ENCODE results near the gene PHOSPHO1.

PHOSPHO1 gene

DNA sequence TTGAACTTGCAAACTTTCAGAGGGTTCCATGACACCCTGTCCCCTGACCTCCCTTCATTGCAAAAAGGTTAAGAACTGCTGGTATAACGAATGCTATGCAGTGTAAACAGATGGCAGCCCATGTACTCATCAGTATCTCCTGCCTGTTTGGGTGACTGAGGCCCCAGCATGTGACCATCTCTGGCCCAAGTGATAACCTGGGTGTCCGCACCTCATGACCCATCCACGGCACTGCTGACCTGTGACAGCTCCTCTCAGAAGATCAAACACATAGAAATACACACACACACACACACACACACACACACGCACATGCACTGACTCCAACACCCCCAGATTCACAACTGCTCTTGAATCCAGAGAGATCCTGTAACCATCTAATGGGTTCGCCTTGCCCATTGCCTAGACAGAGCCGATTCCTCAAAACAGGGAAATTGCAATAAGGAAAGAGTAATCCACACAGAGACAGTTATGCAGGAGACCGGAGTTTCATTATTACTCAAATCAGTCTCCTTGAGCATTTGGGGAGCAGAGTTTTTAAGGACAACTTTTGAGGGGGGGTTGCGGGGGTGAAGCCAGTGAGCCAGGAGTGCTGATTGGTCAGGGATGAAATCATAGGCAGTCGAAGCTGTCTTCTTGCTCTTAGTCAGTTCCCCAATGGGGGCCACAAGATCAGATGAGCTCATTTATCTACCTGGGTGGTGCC, 11.3 kb upstream of the PHOSPHO1 start:
- no peak for DNase-seq

DNA sequence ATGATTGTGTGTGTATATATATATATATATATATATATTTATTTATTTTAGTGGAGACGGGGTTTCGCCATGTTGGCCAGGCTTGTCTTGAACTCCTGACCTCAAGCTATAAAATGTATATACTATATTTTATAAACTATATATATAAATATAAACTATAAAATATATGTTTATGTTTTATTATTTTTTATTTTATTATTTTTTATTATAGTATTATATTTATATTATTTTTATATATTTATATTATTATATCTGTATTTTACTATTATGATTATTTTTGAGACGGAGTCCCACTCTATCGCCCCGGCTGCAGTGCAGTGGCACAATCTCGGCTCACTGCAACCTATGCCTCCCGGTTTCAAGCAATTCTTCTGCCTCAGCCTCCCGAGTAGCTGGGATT, 10.5 kb upstream of the PHOSPHO1 start:
- DNase-seq: no peak

- no peak for DNase-seq
Observed at GRCh38 chr17:49240619-49241018, 10.0 kb upstream of the PHOSPHO1 start.

- DNase-seq: no peak
Observed at GRCh38 chr17:49239963-49240362, 9.4 kb upstream of the PHOSPHO1 start.

DNA sequence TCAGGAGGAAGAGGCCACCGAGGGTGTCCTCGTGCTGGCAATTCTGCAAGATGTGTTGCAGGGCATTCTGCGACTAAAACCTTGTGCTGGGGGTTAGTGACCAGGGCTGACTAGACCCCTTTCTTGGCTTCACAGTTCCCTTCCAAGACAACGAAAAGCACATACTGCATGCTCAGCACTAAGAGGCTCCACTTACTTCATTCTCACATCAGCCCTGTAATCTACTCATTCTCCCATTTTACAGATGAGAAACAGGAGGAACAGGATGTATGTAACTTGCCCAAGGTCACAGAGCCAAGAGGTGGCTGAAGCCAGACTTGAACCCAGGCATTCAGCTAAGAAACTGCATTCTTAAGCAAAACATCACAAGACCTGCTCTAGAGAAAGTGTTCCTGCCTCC, 5.3 kb upstream of the PHOSPHO1 start:
- DNase-seq: no peak

- no peak for DNase-seq
Observed at GRCh38 chr17:49234509-49235080, 4.0 kb upstream of the PHOSPHO1 start.

DNA sequence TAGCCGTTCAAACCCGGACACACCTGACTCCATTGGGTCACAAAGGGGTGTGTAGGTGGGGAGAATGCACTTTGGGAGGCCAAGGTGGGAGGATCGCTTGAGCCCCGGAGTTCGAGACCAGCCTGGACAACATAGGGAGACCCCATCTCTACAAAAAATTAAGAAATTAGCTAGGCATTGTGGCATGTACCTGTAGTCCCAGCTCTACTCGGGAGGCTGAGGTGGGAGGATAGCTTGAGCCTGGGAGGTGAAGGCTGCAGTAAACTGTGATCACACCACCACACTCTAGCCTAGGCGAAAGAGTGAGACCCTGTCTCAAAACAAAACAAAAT, 942 bp upstream of the PHOSPHO1 start:
- DNase-seq: no peak

DNA sequence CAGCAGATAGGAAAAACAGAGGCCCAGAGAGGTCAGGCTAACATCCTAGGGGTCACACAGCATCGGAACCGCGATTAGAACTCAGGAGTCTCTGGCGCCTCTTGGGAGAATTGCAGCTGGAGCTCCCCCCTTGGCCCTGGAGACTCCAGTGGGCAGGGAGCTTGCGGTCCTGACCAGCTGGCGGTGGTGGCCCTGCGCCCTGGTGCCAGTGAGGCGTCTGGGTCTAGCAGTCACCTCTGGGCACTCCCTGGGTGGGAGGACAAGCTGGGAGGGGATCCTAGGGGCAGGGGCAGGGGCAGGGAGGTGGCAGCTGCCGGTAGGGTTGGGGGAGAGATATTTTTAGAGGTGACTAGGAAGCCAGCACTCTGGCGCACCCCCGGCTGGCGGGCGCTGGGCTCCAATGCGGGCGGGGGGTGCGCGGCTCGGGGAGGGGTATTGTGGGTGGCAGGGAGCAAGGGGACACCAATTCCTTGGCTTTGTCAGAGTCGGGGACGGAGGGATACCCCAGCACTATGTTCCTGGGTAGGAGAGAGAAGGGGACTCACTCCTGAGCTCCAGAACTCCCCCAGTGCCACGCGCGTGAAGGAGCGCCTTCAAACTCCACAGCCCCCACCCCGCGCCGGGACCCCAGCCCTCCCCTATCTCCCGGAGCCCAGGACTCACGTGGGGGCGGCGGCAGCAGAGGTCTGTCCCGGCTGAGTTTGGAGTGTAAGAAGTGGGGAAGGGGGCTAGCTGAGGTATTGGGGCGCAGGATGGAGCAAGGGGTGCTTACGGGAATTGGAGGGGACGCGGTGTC, 584 bp downstream of the PHOSPHO1 start:
- DNase-seq: no peak

GRCh38 chr17:49229076-49229804, 1.3 kb downstream of the PHOSPHO1 start:
- no peak for DNase-seq

- peak; percentile 59 to 65 for DNase-seq
Observed at GRCh38 chr17:49227436-49228261, 2.9 kb downstream of the PHOSPHO1 start.

GRCh38 chr17:49226771-49227435, 3.7 kb downstream of the PHOSPHO1 start:
- DNase-seq: no peak

DNA sequence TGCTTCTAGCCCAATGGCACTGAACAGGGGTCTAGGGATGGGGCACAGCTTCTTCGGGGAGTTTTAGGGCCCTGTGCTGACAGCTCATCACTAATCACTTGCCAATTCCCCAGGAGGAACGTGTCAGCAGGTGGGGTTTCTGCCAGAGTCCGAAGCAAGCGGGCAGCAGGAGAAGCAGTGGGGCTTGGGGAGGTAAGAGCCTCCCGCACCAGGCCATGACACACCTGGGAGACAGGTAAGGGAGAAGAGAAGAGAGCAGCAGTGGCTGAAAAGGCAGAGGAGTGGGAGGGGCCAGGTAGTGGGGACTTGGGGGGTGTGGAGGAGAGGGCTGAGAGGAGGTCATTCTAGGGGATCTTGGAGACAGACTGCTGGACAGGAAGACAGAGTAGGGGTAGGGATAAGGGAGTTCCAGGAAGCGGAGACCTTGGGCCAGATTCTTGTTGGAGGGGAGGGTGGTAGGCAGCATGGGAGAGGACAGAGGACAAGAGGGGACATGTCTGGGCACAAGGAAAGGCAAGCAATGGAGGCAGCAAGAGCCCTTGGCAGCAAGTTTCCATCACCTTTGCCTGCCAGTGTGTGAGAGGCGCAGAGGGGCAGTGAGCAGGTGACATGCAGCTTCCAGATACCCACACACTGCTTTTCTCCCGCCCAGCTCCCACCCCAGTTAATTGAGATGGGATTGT, 4.9 kb downstream of the PHOSPHO1 start:
- DNase-seq: no peak

GRCh38 chr17:49224997-49225337, 5.6 kb downstream of the PHOSPHO1 start:
- DNase-seq: no peak

GRCh38 chr17:49224198-49224996, 6.2 kb downstream of the PHOSPHO1 start:
- peak; percentile 25 to 58 for DNase-seq

- peak; percentile 32 to 33 for DNase-seq
Observed at GRCh38 chr17:49223517-49224197, 6.9 kb downstream of the PHOSPHO1 start.

DNA sequence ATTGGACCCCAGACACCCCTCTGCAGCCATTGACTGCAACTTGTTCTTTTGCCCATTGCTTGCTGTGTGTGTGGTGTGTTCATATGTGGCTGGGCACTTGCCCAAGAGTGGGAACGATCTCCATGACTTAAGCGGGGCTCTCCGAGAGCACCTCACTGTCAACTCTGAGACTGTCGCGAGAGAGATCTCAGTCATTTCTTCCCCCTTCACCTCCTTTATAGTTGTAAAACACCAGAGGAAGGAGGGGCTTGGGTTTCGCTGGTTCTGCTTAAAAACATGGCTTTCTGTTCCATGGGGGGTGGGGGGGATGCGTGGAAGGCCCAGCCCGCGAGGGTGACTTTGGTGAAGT, 7.4 kb downstream of the PHOSPHO1 start:
- no peak for DNase-seq

GRCh38 chr17:49219987-49220386, 10.6 kb downstream of the PHOSPHO1 start:
- no peak for DNase-seq

GRCh38 chr17:49218941-49219913, 11.4 kb downstream of the PHOSPHO1 start:
- no peak for DNase-seq

All from NCI-H2081 (cell line).